ENCODE results near the gene SPRING1. TPM values are rescaled to one million over a fixed set of nuclear protein-coding genes. Genes with fewer than 3 reads are reported as not detected.

Gene SPRING1
- total and polyA plus RNA-seq, 9 donors: 5.0 to 19.7 (median 11.6) TPM

- peak overlapping the region; percentile 70 for H3K4me3 ChIP-seq
- no peaks in the 10 kb centered on the region for H3K27me3 ChIP-seq
- intact Hi-C loops (cut with DNase I): loop anchor here in 1 of 4 donors (2.0 kb wide), 1 partner anchor 82 kb away; no protein-coding TSS in a partner anchor
- H3K4me1 ChIP-seq (ENCODE audit: insufficient read depth): peaks cover 3% of the 10 kb centered on the region
- H3K36me3 ChIP-seq: no peaks in the 10 kb centered on the region
- H3K27ac ChIP-seq: no peak overlapping the region
- WGBS, 3 donors: 1% methylated on average over 24 of the region's 24 CpGs
- DNase-seq: no peak
- TF ChIP-seq POLR2A (IDR thresholded peaks at IDR 0.05) (no peak), CTCF (IDR thresholded peaks at IDR 0.05) (no peak), EP300 (IDR thresholded peaks at IDR 0.05) (no peak)
- H3K9me3 ChIP-seq: no peaks in the 10 kb centered on the region
These were observed 701 bp downstream of the SPRING1 start for GRCh38 chr12:116736962-116737773.

- DNase-seq: no peak
- Histone ChIP-seq H3K9me3 (no peaks in the 10 kb centered on the region), H3K27me3 (no peaks in the 10 kb centered on the region), H3K4me3 (no peak overlapping the region), H3K27ac (no peak overlapping the region), H3K36me3 (no peaks in the 10 kb centered on the region), H3K4me1 (ENCODE audit: insufficient read depth) (peaks cover 3% of the 10 kb centered on the region)
- 80 to 87% (median 84%) methylated on average over 9 of the region's 9 CpGs for WGBS, 3 donors
- TF ChIP-seq POLR2A (IDR thresholded peaks at IDR 0.05) (no peak), EP300 (IDR thresholded peaks at IDR 0.05) (no peak), CTCF (IDR thresholded peaks at IDR 0.05) (no peak)
- intact Hi-C loops (cut with DNase I): loop anchor here in 1 of 4 donors (2.0 kb wide), 1 partner anchor 83 kb away; no protein-coding TSS in a partner anchor
These were observed 1.8 kb downstream of the SPRING1 start for GRCh38 chr12:116735951-116736599.

- WGBS, 3 donors: 87 to 88% (median 88%) methylated on average over 10 of the region's 10 CpGs
These were observed 2.8 kb downstream of the SPRING1 start for GRCh38 chr12:116735084-116735483.

More at GRCh38 chr12:116735084-116735483, 2.8 kb downstream of the SPRING1 start:
- TF ChIP-seq CTCF (IDR thresholded peaks at IDR 0.05) (no peak), EP300 (IDR thresholded peaks at IDR 0.05) (no peak), POLR2A (IDR thresholded peaks at IDR 0.05) (no peak)
- Histone ChIP-seq H3K4me1 (ENCODE audit: insufficient read depth) (peaks cover 3% of the 10 kb centered on the region), H3K36me3 (no peaks in the 10 kb centered on the region), H3K4me3 (no peak overlapping the region), H3K9me3 (no peaks in the 10 kb centered on the region), H3K27ac (no peak overlapping the region), H3K27me3 (no peaks in the 10 kb centered on the region)
- intact Hi-C loops (cut with DNase I): no loop called here
- no peak for DNase-seq
